ENCODE results near the gene SNX21.
"Not testable (repeated sequence)": the region's sequence is repeated elsewhere in the genome, so short reads cannot be mapped to it uniquely, and the experiment has no call there.

The SNX21 gene

GRCh38 chr20:45827712-45828111 is 5.9 kb upstream of the SNX21 start:
- Histone ChIP-seq H3K4me2 (ENCODE audit: insufficient read depth, low read length) (no peak overlapping the region), H4K20me1 (ENCODE audit: insufficient read depth, low read length) (no peaks in the 10 kb centered on the region), H3K4me1 (ENCODE audit: insufficient read depth, low read length) (no peaks in the 10 kb centered on the region), H2AFZ (ENCODE audit: low read depth, low read length) (no peak overlapping the region), H3K27ac (ENCODE audit: low read length) (no peak overlapping the region), H3K9ac (ENCODE audit: low read depth, low read length) (no peak overlapping the region), H3K79me2 (ENCODE audit: insufficient read depth, low read length) (no peaks in the 10 kb centered on the region), H3K4me3 (ENCODE audit: low read depth in 1 of 2, low read length in 2 of 2) (no peak overlapping the region), H3K36me3 (ENCODE audit: insufficient read depth, low read length) (no peaks in the 10 kb centered on the region), H3K27me3 (ENCODE audit: insufficient read depth, low read length, poor library complexity) (peaks cover 4% of the 10 kb centered on the region), H3K9me3 (ENCODE audit: insufficient read depth, low read length, severe bottlenecking) (no peaks in the 10 kb centered on the region)
- no peak for TF ChIP-seq EZH2 (IDR thresholded peaks at IDR 0.05; ENCODE audit: borderline replicate concordance, low read depth, low read length, severe bottlenecking)
- no peak for TF ChIP-seq CTCF (IDR thresholded peaks at IDR 0.05; ENCODE audit: borderline replicate concordance, extremely low read depth, low read length, poor library complexity, severe bottlenecking)
- no peak for ATAC-seq (ENCODE audit: insufficient read depth, low read depth)
- no peak for DNase-seq

GRCh38 chr20:45828589-45828988 is 5.0 kb upstream of the SNX21 start:
- no peak for ATAC-seq (ENCODE audit: insufficient read depth, low read depth)
- Histone ChIP-seq H3K4me2 (ENCODE audit: insufficient read depth, low read length) (no peak overlapping the region), H3K4me1 (ENCODE audit: insufficient read depth, low read length) (no peaks in the 10 kb centered on the region), H3K27me3 (ENCODE audit: insufficient read depth, low read length, poor library complexity) (no peaks in the 10 kb centered on the region), H3K4me3 (ENCODE audit: low read depth in 1 of 2, low read length in 2 of 2) (no peak overlapping the region), H3K79me2 (ENCODE audit: insufficient read depth, low read length) (no peaks in the 10 kb centered on the region), H3K27ac (ENCODE audit: low read length) (no peak overlapping the region), H3K9me3 (ENCODE audit: insufficient read depth, low read length, severe bottlenecking) (no peaks in the 10 kb centered on the region), H4K20me1 (ENCODE audit: insufficient read depth, low read length) (no peaks in the 10 kb centered on the region), H3K36me3 (ENCODE audit: insufficient read depth, low read length) (no peaks in the 10 kb centered on the region), H2AFZ (ENCODE audit: low read depth, low read length) (no peak overlapping the region), H3K9ac (ENCODE audit: low read depth, low read length) (no peak overlapping the region)
- DNase-seq = no peak
- TF ChIP-seq EZH2 (IDR thresholded peaks at IDR 0.05; ENCODE audit: borderline replicate concordance, low read depth, low read length, severe bottlenecking) (no peak), CTCF (IDR thresholded peaks at IDR 0.05; ENCODE audit: borderline replicate concordance, extremely low read depth, low read length, poor library complexity, severe bottlenecking) (no peak)

DNA sequence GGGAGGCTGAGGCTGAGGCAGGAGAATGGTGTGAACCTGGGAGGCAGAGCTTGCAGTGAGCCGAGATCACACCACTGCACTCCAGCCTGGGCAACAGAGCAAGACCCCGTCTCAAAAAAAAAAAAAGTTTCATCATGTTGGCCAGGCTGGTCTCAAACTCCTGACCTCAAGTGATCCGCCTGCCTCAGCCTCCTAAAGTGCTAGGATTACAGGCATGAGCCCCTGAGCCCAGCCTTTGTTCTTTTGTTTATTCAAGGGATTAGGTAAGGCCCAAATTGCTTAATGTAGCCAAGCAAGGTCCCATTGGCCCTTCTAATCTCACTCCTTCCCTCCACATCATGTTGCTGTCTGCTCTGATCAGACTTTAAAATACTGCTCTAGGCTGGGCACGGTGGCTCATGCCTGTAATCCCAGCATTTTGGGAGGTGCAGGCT is 3.9 kb upstream of the SNX21 start:
- not testable (repeated sequence) for H3K4me2 ChIP-seq (ENCODE audit: insufficient read depth, low read length); H3K27me3 ChIP-seq (ENCODE audit: insufficient read depth, low read length, poor library complexity); H3K4me1 ChIP-seq (ENCODE audit: insufficient read depth, low read length); H2AFZ ChIP-seq (ENCODE audit: low read depth, low read length); H3K9ac ChIP-seq (ENCODE audit: low read depth, low read length); H3K27ac ChIP-seq (ENCODE audit: low read length); H3K9me3 ChIP-seq (ENCODE audit: insufficient read depth, low read length, severe bottlenecking); H3K4me3 ChIP-seq (ENCODE audit: low read depth in 1 of 2, low read length in 2 of 2); H3K36me3 ChIP-seq (ENCODE audit: insufficient read depth, low read length); H3K79me2 ChIP-seq (ENCODE audit: insufficient read depth, low read length); H4K20me1 ChIP-seq (ENCODE audit: insufficient read depth, low read length); ATAC-seq (ENCODE audit: insufficient read depth, low read depth); DNase-seq

DNA sequence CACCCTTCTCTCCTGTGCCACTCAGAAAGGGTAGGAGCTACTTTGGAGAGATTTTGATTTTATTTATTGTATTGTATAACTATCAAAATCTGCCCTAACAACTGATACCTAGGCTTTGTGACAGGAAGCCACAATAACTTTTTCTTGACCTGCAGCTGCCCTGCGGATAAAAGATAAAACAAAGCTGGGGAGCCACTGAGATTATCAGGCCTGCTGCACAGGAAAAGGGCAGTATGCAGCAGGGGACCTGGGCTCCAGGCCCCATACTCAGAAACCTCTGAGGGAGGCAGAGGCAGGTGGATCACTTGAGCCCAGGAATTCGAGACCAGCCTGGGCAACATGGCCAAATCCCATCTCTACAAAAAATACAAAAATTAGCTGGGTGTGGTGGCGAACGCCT is 980 bp upstream of the SNX21 start:
- no peak for DNase-seq
- Histone ChIP-seq H3K27ac (ENCODE audit: low read length) (no peak overlapping the region), H4K20me1 (ENCODE audit: insufficient read depth, low read length) (no peaks in the 10 kb centered on the region), H2AFZ (ENCODE audit: low read depth, low read length) (no peak overlapping the region), H3K36me3 (ENCODE audit: insufficient read depth, low read length) (peaks cover 3% of the 10 kb centered on the region; the same call in 1 of the 2 replicates), H3K9ac (ENCODE audit: low read depth, low read length) (no peak overlapping the region), H3K9me3 (ENCODE audit: insufficient read depth, low read length, severe bottlenecking) (no peaks in the 10 kb centered on the region), H3K4me1 (ENCODE audit: insufficient read depth, low read length) (no peaks in the 10 kb centered on the region), H3K4me2 (ENCODE audit: insufficient read depth, low read length) (no peak overlapping the region), H3K4me3 (ENCODE audit: low read depth in 1 of 2, low read length in 2 of 2) (no peak overlapping the region), H3K27me3 (ENCODE audit: insufficient read depth, low read length, poor library complexity) (no peaks in the 10 kb centered on the region), H3K79me2 (ENCODE audit: insufficient read depth, low read length) (no peaks in the 10 kb centered on the region)
- no peak for ATAC-seq (ENCODE audit: insufficient read depth, low read depth)
- TF ChIP-seq CTCF (IDR thresholded peaks at IDR 0.05; ENCODE audit: borderline replicate concordance, extremely low read depth, low read length, poor library complexity, severe bottlenecking) = no peak
- no peak for TF ChIP-seq EZH2 (IDR thresholded peaks at IDR 0.05; ENCODE audit: borderline replicate concordance, low read depth, low read length, severe bottlenecking)
